Measurements from ENCODE around the gene NUFIP1. TPM values are rescaled to one million over a fixed set of nuclear protein-coding genes. Genes with fewer than 3 reads are reported as not detected.

Gene NUFIP1
- total RNA-seq, 1 experiment from 2014 or later: 12.2 TPM

DNA sequence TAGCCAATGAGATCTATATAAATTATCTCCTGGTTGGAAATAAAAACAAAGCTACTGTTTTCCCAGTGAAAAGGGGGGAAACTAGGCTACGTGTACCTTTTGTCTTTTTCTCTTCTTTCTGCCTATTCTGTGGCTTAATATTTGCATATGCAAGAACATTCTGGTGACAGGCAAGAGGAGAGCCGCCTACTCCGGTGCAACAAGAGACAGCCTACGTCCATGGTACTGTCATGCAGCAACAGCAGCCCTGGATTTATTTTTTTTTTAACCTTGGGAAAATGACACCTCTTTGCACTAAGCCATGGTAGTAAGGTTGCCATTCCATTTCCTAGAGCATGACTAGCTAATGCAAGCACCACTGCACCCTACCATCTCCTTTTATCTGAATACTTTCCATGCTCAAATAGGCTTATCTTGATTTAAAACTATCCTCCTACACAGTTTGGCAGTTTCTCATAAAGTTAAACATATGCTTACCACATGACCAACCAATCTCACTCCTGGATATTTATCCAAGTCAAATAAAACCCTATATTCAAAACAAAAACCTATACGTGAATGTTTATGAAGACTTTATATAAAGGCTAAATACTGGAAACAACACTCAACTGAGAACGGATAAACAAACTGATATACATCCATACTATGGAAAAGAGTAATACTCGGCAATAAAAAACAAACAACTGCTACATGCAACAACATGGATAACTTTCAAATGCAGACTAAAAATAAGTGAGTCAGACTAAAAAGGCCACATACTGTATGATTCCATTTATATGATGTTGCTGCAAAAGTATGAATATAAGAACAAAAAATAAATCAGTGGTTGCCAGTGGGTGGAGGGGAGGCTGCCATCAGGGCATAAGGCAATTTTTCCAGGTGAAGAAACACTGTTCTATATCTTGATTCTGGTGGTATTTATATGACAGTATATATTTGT lies 17.3 kb downstream of the NUFIP1 start:
- RAD21 ChIA-PET (ENCODE audit: low non-redundant PET in 1 of 2, low total read pairs in 2 of 2, uncharacterized antibody in 2 of 2, unreplicated experiment in 2 of 2): no interaction called here
- no peaks in the 10 kb centered on the region for H3K4me1 ChIP-seq (ENCODE audit: control insufficient read depth in 1 of 2, insufficient read depth in 2 of 2, low read length in 2 of 2)
- no peak overlapping the region for H3K4me2 ChIP-seq (ENCODE audit: low read length)
- no peak for TF ChIP-seq SRF (IDR thresholded peaks at IDR 0.05; ENCODE audit: low read depth)
- no peak for TF ChIP-seq CTCF (IDR thresholded peaks at IDR 0.05 in 2 of 3, conservative IDR thresholded peaks at IDR 0.05 in 1 of 3; ENCODE audit: borderline replicate concordance in 1 of 3, insufficient read depth in 1 of 3, low read depth in 2 of 3, low read length in 2 of 3)
- TF ChIP-seq EZH2phosphoT487 (IDR thresholded peaks at IDR 0.05; ENCODE audit: borderline replicate concordance): no peak
- no peak for TF ChIP-seq ATF3 (IDR thresholded peaks at IDR 0.05)
- no peak for TF ChIP-seq SP1 (IDR thresholded peaks at IDR 0.05; ENCODE audit: low read depth)
- TF ChIP-seq CEBPB (IDR thresholded peaks at IDR 0.05; ENCODE audit: low read depth): no peak
- no peak for TF ChIP-seq YY1 (IDR thresholded peaks at IDR 0.05; ENCODE audit: extremely low read depth, insufficient replicate concordance, low read depth, low read length)
- no peak for TF ChIP-seq JUND (IDR thresholded peaks at IDR 0.05)
- no peak for TF ChIP-seq EGR1 (IDR thresholded peaks at IDR 0.05; ENCODE audit: low read depth)
- no peak for TF ChIP-seq ELF1 (IDR thresholded peaks at IDR 0.05; ENCODE audit: borderline replicate concordance, low read depth)
- TF ChIP-seq EZH2 (IDR thresholded peaks at IDR 0.05): no peak
- TF ChIP-seq, protein P1, sequence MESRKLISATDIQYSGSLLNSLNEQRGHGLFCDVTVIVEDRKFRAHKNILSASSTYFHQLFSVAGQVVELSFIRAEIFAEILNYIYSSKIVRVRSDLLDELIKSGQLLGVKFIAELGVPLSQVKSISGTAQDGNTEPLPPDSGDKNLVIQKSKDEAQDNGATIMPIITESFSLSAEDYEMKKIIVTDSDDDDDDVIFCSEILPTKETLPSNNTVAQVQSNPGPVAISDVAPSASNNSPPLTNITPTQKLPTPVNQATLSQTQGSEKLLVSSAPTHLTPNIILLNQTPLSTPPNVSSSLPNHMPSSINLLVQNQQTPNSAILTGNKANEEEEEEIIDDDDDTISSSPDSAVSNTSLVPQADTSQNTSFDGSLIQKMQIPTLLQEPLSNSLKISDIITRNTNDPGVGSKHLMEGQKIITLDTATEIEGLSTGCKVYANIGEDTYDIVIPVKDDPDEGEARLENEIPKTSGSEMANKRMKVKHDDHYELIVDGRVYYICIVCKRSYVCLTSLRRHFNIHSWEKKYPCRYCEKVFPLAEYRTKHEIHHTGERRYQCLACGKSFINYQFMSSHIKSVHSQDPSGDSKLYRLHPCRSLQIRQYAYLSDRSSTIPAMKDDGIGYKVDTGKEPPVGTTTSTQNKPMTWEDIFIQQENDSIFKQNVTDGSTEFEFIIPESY (IDR thresholded peaks at IDR 0.05; ENCODE audit: extremely low read depth, insufficient replicate concordance, low read length): no peak
- no peak for TF ChIP-seq POLR2A (IDR thresholded peaks at IDR 0.05; ENCODE audit: borderline replicate concordance, extremely low read depth, insufficient read depth, insufficient read length)
- TF ChIP-seq RAD21 (IDR thresholded peaks at IDR 0.05; ENCODE audit: low read depth): no peak
- no peak for TF ChIP-seq REST (IDR thresholded peaks at IDR 0.05; ENCODE audit: low read depth)
- no peak for TF ChIP-seq TCF7L2 (IDR thresholded peaks at IDR 0.05; ENCODE audit: borderline replicate concordance, extremely low read depth, insufficient read depth, insufficient read length)
- TF ChIP-seq FOSL1 (IDR thresholded peaks at IDR 0.05; ENCODE audit: low read depth): no peak
- TF ChIP-seq, protein P2, sequence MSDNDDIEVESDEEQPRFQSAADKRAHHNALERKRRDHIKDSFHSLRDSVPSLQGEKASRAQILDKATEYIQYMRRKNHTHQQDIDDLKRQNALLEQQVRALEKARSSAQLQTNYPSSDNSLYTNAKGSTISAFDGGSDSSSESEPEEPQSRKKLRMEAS (IDR thresholded peaks at IDR 0.05): no peak
- no peak overlapping the region for H3K4me3 ChIP-seq (replicated peaks in 1 of 2; ENCODE audit: low read depth in 1 of 2, low read length in 2 of 2)
- H3K27me3 ChIP-seq (ENCODE audit: insufficient read depth, low read length): no peaks in the 10 kb centered on the region
- no peaks in the 10 kb centered on the region for H3K9me2 ChIP-seq (ENCODE audit: insufficient read depth)
- no peak overlapping the region for H3K27ac ChIP-seq (ENCODE audit: low read depth, low read length)
- no peak overlapping the region for H2AFZ ChIP-seq (ENCODE audit: low read depth, low read length, poor library complexity, severe bottlenecking)
- POLR2A ChIA-PET: no interaction called here
- peaks cover 55% of the 10 kb centered on the region for H3K79me2 ChIP-seq (ENCODE audit: insufficient read depth, low read length)
- H4K20me1 ChIP-seq (ENCODE audit: insufficient read depth): peaks cover 10% of the 10 kb centered on the region; the same call in 1 of the 2 replicates
- ATAC-seq (no peak), DNase-seq (ENCODE audit: low read depth, low spot score) (no peak)
- BruUV-seq (replicated peaks): no TSS peak
- H3K36me3 ChIP-seq (ENCODE audit: control insufficient read depth in 1 of 2, insufficient read depth in 2 of 2, low read length in 2 of 2): peaks cover 7 to 14% of the 10 kb centered on the region in 2 experiments; a peak in 3 of 4 replicates
- CTCF ChIA-PET: interaction anchor here (0.8 kb wide), 1 partner anchor 338 kb away, joined by 3 read pairs; no protein-coding TSS in a partner anchor
- intact Hi-C loops (cut with micrococcal nuclease): loop anchor here (2.0 kb wide), 1 partner anchor 1067 kb away; no protein-coding TSS in a partner anchor
- no peak overlapping the region for H3K9ac ChIP-seq (ENCODE audit: low read length)
- H3K9me3 ChIP-seq (ENCODE audit: control insufficient read depth in 1 of 2, insufficient read depth in 1 of 2, low read depth in 1 of 2, low read length in 2 of 2): no peaks in the 10 kb centered on the region

All from HCT116 (cell line).